Body of pancreas (tissue), 4 donors: ENCODE measurements around the gene CLMN.

Experiments used
- CTCF ChIP-seq, 7 experiments: fragments of 450-650 bp in 4 of 7; fragments of 200-600 bp in 3 of 7; sonication (generic) in 3 of 7; IDR thresholded peaks; one replicate each; pipeline ENCODE4 v1.5.1; 2016 to 2019; ENCODE audit warnings: antibody characterized with exemption in 7 of 7
- POLR2A ChIP-seq, 3 donors: fragments of 450-650 bp; IDR thresholded peaks; one replicate each; pipeline ENCODE4 v1.6.1; 2016; ENCODE audit warnings: antibody characterized with exemption in 3 of 3, mild to moderate bottlenecking in 2 of 3

GRCh38 chr14:95268350-95268749 lies 51.4 kb downstream of the CLMN start:
- TF ChIP-seq CTCF (IDR thresholded peaks at IDR 0.05) (no peak), POLR2A (IDR thresholded peaks at IDR 0.05) (no peak)
